Neural progenitor cell (in vitro differentiated cells): ENCODE results near the gene EEF1AKMT4.

ENCODE experiments used
- EZH2 ChIP-seq: fragments of 200-600 bp; sonication (generic); IDR thresholded peaks from 2 replicates; pipeline ENCODE4 v1.6.1; 2017; ENCODE audit warnings: antibody characterized with exemption, mild to moderate bottlenecking, moderate library complexity
- EZH2phosphoT487 ChIP-seq: fragments of 200-600 bp; sonication (generic); IDR thresholded peaks from 2 replicates; pipeline ENCODE4 v1.6.1; 2017; ENCODE audit warnings: antibody characterized with exemption

- TF ChIP-seq EZH2 (no peak), EZH2phosphoT487 (no peak)
These were observed 50.3 kb downstream of the EEF1AKMT4 start for GRCh38 chr3:184299488-184300377.
